ENCODE results near the gene BMF.
"Not testable (repeated sequence)": the region's sequence is repeated elsewhere in the genome, so short reads cannot be mapped to it uniquely, and the experiment has no call there.

The BMF gene

DNA sequence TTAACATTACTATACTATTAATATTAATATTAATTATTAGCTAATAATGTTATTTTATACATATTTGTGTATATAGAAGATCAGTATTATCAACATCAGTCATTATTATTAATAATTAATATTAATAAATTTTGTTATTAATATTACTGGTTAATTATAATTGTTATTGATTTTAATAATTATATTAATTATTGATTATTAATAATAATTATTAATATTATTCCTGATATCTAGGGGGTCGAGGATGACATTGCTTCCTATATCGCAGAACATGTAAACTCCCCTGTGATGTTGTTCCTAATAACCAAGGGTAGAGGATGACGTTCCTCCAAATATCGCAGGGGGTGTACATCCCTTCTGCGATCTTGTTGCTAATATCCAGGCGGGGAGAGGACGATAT, 17.3 kb upstream of the BMF start:
- no peak for DNase-seq

DNA sequence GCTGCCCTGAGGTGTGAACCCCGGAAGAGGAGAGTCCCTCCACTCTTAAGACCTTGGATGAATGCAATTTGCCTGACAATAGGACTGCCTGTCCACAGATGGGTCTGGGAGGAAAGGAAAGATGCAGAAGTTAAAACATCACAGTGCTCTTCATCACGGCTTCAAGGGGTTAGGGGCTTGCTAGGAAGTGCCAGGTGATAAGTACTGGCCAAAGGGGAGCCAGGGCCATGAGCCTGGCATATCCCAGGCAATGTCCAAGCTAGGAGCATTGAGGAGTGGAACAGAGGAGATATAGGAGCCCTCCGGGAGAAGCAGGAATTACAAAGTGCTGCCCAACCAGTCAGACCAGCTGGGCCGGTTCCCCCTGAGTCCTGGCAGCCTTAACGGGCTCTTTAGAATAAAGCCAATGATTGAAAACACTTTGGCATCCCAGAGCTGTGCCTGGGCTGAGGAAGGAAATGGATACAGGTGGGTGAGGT, 16.2 kb upstream of the BMF start:
- peak; percentile 17 for DNase-seq

DNA sequence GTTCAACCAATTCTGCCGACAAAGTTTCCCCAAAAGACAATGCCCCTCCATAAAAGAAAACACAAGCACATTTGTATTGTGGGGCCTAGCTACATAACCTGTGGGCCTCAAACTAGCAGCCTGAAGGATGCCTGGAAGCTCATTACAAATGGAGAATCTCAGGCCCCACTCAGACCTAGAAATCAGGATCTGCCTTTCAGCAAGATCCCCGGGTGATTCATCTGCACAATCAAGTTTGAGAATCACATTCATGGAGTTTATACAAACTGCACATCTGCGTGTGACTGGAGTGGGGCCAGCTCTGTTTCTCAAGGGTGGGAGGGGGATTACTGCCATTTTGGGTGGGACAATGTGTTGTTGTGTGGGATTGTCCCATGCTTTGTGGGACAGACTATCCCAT, 15.7 kb upstream of the BMF start:
- not testable (repeated sequence) for DNase-seq

DNA sequence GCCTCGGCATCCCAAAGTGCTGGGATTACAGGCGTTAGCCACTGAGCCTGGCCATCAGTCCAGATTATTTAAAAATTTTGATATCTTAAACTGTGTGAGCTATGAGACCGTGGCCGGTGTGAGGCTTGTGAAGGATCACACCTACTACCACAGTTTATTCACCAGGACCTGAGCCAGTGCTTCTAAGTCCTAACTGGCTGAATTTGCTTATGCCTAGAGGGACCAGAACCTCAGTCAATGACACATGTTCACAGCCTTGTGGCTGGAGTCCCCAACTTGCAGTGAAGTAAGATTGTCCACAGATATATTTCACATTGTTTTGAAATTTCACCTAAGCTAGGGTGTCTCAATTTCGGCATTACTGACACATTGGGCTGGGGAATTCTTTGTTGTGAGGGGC, 15.2 kb upstream of the BMF start:
- DNase-seq: not testable (repeated sequence)

DNA sequence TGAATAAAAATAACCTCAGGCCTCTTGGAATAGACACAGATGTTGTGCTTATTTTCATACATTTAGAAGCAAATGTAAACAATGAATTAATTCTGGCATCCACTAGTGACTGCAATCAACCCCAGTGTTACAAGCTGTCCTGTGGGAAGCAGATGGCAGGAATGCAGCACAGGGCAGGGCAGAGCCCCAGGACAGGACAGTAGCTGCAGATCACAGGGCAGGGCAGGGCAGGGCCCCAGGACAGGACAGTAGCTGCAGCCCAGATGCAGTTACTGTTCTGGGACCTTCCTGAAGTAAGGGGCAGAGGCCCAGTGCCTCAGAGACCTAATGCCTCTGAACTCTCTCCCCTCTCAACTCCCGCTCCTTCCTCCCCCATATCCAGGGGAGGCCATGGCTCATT, 14.3 kb upstream of the BMF start:
- DNase-seq: not testable (repeated sequence)

DNA sequence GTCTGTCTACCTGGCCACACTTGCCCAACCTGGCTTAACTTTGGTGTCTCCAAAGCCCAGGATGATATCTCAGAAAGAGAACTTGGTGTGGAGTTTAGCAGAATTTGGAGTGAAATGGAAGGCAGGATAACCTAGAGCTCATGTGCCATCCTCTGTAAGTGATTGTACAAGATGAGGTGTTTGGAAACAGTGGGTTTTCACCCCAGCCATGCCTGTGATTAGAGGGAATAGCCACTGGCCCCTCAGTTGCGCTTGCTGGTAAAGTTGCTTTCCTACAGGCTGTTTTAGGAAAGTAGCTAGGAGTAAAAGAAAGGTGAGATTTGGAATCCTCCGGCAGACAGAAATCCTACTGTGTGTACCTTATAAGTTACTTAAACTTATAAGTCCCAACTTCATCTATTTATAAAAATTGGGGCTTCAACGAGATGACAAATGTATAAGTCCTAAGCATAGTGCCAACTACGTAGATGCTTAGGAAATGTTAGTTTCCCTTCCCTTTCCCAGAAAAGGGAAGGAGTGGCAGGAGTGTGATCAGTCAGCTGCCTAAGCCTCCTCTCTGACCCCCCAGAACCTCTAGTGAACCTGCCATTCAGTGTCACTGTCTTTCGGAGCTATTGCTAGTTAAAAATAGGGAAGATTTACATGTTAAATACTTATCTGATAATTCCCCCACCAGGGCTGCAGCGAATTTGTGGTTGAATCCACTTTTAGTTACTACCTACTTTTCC, 13.4 kb upstream of the BMF start:
- DNase-seq: no peak

DNA sequence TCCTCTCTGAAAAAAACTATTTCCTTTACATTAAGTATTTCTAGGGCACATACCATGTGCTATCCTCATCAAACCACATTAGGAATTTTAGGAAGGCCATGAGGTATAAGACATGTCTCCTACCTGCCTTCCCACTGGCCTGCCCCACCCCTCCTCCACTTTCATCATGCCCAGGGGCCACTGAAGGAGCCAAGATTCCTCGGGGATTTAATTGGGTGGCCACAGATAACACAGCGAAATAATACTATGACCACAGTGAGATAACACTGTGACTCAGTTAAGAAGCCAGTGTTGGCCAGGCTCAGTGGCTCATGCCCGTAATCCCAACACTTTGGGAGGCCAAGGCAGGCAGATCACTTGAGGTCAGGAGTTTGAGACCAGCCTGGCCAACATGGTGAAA, 9.8 kb upstream of the BMF start:
- DNase-seq: no peak

DNA sequence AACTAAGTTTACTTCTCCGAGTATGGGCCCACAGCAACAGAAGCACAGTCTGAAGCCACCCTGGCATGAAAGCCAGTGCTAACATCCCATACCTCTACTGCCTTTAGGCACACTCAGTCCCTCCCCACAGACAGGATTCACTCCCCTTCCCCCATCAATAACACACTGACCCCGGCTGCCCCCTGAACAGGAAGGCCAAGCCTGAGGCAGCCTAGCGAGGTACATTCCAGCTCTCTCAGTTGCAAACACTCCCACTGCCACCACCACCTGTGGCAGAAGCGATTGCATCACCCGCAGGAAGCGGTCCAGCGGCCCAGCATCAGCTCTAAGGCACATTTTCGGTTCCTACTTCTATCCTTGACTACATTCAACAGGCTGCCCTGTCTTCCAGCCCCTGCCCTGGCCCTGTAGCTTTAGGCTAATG, 7.0 kb upstream of the BMF start:
- DNase-seq: no peak

DNA sequence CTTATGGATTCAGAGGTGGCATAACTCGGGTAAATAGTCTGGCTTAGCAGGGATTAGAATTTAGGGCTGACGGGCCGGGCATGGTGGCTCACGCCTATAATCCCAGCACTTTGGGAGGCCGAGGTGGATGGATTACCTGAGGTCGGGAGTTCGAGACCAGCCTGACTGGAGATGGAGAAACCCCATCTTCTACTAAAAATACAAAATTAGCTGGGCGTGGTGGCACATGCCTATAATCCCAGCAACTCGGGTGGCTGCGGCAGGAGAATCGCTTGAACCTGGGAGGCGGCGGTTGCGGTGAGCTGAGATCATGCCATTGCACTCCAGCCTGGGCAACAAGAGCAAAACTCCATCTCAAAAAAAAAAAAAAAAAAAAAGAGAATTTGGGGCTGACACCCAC, 6.4 kb upstream of the BMF start:
- DNase-seq: not testable (repeated sequence)

DNA sequence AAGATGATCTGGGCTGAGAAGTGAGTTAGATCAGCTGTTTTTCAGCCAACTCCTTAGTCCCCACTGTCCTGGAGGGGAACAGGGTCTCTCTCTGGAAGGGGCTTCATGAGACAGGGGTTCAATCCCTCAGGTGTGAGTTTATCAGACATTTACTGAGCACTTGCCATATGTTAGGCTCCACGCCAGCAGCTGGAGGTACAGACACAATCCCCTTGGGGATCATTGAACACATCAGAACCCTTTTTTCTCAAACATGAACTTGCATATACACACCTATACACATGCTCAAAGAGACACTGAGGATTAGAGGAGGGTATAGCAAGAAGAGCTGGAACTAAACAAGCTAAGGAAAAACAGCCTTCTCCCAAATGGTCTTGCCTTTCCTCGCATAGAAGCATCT, 5.5 kb upstream of the BMF start:
- DNase-seq: no peak

DNA sequence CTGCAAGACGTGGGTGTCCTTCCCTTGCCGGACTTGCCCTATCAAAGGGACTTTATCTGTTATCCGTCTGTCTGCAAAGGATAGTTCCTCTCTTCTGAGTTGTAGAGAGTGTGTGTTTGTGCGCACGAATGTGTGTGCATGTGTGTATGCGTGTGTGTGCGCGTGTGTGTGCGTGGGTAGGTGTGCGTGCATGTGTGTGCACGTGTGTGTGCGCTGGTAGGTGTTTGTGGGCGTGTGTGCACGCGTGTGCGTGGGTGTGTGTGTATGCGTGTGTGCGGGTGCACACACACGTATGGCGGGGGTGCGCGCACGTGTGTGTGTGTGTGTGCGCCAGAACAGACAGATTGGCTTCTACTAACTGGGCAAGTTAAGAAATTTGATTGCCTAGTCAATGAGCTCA, 4.1 kb upstream of the BMF start:
- no peak for DNase-seq

DNA sequence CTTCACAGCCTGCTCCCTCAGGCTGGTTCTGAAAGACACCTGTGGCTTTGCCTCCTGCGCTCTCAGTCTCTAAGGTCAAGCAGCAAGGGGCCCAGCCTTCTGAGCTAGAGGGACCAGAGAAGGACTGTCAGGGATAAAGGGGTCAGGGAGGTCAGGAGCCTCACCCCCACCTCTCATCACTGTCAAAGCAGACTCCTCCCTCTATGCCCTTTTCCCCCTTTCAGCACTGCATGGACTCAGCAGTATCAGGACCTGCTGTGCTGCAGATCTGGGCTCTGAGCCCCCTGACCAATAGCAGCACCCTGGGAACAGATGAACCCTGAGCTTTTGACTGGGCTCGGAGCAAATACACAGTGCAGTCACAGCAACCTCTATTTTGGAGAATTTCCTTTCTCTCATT, 3.2 kb upstream of the BMF start:
- DNase-seq: no peak

DNA sequence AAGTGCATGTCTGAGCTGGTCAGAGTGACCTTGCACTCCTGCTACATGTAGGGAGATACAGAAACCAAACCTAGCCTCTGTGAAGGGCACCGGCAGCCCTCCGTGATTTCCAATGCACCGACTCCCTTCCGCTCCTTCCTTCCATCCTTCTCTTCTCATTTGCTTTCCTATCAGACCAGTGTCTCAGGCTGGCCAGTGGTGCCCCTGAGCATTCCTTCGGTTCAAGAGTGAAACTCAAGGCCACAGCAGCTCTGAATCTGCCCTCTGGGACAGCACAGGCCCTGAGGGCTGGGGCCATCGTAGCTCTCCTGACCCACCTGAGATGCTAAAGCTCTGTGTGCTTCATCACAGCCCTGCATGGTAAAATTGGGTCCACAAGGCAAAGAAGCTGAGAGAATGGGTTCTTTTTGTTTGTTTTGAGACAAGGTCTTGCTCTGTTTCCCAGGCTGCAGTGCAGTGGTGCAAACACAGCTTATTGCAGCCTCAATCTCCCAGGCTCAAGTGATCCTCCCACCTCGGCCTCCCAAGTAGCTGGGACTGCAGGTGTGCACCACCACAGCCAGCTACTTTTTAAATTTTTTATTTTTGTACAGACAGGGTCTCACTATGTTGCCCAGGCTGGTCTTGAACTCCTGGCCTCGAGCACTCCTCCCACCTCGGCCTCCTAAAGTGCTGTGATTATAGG, 2.3 kb upstream of the BMF start:
- DNase-seq: no peak

DNA sequence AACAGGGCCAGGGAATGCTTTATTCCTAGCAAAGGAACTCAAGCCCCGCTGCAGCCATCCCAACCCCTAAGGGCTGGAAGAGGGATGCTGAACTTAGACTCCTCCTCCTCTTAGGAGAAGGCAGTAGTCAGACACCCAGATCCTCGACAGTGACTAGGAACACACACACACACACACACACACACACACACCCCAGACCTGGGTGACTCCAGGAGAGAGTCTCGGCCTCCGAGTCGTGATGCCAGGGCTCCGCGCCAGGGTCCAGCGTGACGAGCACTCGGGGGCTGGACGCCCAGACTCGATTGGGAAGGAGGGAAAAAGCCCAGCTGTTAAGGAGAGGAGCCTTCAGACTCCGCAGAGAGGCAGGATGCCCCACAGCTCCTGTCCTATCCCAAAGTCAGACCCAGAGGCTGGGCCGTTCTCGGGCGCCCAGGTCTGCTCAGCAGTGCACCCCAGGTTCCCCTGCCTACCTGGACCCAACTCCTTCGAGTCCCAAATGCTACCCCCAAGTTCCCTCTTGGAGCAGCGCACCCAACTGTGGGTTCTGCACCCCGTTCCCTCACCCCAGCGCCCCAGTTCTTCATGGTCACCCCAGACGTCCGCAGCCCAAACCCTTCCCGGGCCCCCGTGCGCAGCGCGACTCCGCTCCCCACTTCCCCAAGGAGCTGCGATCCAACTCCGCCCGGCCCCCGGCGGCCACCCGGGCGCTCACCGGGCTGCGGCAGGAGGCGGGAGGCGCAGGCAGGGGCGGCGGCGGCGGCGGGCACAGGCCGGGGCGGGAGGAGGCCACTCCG, 421 bp downstream of the BMF start:
- DNase-seq: no peak

DNA sequence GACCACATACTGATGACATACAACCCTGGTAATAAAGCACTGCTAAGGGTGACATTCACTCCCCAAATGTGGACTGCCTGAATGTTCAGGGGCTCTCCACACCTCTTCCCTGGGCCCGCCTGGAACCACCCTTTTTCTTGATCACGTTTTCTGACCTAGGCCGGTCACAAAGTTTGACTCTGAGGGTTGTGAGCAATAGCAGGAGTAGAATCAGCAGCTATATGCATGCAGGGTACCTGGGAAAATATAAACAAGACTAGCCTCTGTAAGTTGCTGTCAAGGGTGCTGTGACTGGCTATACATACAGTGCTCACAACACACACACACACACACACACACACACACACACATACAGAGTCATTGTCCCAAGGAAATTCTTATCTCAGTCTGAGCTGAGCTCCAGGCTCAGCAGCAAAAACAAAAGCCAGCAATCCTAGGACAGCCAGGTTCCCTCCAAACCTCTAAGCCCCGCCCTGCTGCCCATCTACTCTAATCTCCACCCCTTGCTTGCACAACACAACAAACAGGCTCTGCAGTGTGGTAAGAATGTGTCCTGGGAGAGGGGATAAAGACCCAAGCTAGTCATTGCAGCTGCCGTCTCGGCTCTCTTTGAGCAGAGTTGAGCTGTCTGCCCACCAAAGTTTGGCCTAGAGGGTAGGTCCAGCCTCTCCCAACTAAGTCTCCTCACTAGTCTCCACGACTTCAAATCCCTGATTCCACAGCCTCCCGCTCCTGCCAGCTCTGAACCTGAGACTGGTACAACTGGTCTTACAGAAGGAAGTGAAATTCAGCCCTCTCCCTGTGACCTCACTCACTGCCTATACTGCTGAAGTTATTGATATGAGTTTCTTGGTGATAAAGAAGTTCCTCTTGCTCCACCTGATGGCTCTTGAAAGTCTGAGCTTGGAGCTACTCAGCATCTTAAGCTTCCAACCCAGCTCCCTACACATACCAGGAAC, 2.2 kb downstream of the BMF start:
- DNase-seq: peak; percentile 18

DNA sequence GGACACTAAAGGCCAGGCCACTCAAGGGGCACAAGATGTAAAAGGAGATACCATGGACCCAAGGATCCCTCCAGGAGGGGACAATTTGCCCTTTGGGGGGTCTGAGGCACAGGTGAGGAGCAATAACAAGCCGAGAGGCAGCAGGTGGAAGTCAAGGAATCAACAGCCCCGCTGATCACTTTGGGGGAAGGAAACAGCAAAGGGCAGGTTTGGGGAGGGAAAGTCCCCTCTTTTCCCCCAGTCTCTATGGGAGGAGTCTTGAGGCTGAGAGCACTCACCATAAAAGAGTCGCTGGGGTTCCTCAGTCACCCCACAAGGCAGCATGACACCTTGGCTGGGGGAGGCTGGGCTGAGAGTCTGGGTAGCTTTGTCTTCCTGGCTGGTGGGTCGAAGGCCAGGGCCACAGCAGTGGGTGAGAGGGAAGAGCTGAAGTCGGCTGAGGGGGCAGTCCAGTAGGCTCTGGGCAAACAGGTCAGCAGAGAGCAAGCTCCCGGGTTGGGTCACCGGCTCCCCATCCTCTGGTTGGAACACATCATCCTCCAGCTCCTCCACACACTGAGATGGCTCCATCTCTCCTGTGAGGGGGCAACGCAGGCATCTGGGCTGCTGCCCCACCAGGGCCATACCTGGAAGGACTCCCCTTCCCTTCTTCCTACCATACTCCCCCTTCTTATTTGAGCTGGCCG, 3.0 kb downstream of the BMF start:
- no peak for DNase-seq

DNA sequence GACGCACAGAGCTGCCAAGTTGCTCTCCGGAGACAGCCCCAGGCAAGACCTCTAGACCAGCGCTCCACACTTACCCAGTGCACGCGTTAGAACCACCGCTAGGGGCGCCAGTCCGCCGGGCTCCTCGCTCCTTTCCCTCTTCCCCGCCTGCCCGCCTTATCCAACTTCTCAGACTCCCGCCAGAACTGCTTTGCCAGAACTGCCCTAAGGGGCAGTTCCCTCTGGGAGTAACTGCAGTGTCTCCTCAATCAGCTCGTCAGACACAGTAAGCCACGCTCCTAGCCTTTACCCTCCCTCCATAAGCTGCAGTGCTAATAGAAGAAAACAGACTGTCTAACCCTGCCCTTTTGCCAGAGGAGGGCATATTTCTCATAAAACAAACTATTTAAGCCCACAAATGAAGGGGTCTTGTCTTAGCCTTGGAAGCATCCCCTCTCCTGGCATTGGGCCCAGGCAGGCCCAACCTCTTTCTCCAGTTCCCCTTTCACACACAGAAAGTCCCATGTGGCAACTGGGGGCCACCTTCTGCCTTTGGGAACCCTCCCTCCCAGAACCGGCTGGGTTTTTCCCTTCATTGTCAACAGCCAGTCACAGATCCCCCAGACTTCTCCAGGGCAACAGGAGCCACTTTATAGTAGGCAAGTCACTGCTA, 3.7 kb downstream of the BMF start:
- DNase-seq: peak; percentile 77

DNA sequence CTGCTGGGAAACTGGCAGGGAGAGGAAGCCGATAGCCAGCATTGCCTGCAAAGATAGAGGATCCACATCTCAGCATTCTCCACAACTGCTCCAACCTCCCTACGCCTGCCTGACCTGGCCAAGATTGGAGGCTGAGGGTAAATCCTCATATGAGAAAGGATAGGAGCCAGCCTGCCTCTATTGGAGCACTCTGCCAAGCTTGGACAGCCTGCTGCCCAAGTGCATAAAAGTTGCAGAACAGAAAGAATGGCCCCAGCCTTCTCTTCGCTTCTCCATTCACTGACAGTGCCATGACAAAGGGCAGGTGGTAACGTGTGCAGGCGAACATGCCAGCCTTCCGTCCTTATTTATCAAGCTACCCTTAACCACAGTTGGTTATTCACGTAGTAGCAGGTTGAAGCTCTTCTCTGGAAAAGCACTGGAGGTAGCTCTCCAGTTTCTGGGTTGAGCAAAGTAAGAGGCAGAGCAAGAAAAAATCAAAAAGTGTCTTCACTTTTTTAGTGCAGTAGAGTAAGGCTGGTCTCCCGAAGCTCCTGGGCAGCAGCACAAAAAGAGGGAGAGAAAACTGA, 4.3 kb downstream of the BMF start:
- DNase-seq: no peak

DNA sequence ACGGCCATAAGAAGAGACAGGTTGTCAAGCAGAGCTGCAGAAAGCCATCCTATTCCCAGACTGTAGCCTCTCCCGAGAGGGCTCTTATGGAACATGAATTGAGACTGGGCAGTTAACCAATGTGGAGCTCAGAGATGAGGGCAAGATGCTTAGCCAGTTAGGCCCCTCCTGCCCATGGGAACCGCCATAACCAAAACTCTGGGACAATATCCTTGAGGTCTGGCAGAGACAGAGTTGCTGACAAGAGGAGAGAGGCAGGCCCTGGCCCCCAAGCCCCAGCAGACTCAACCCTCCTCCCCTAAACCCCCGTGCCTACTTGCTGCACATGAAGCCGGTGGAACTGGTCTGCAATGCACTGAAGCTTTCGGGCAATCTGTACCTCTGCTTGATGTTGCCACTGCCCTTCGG, 4.8 kb downstream of the BMF start:
- DNase-seq: peak; percentile 66

DNA sequence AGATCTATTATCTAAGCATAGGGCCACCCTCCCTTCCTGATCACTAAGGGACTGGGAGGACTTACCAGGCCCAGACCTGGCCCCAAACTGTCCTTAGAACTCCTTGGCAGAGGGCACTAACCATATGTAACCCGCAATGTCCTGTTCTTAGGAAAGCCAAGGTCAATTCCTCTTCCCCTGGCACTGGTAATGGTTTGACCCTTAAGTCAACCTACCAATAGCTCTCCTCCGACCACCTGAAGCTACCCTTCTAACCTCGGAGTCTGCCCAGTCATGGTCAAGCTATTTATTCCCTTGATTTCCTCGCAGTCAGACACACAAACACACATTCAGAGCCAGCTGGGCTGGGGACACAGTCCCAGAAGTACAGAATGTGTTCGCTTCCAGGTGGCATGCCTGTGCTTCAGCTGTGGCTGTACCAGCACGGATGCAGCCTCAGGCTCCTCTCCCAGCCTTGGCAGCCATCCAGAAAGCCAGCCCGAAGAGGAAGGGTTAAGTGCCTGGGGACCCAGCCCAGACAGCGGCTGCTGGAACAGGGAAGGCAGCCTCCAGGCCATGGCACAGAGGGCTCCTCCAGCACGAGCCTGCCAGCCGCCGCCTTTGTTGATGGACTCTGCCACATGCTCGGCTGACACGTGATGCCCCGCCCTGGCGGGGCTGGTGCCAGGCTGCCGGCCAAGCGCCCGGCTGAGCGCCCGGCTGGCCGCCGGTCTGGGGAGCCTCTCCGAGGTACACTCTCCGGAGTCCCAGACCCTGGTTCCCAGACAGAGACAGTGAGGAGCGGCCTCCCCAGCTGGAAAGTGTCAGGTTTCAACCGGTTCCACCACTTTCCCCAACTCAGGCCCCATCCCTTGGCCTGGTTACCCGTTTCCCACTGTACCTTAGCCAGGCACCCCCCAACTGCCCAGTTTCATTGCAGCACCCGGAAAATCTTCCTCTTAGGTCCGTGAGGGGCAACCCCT, 5.5 kb downstream of the BMF start:
- DNase-seq: peak; percentile 86

Measured in NCI-H748 treated with DMSO at 0.1 percent for 48 hours (cell line).